ENCODE data around the gene CYREN.

DNA sequence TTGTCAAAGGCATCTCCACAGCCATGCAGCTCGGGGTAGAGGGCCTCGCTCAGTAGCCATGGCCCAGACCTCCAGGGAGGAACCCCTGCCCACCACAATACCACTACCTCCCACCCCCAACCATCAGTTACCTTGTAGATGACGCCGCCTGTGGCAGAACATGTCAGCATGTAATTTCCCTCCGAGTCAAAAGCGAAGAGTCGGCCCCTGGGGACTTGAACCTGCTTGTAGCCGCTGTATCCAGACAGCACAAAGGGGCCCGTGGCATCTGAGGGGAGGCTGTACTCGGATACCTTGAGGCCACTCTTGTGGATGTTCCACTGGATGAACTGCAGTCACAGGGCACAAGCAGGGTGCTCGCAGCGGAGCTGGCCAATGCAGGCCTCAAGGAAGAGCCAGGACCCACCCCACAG, 16.3 kb upstream of the CYREN start:
- TF ChIP-seq CTCF (IDR thresholded peaks at IDR 0.05) (no peak), EZH2phosphoT487 (IDR thresholded peaks at IDR 0.05) (no peak), EZH2 (IDR thresholded peaks at IDR 0.05) (no peak)

Data from neural progenitor cell (in vitro differentiated cells).